HuH-7 (cell line): ENCODE measurements around the gene RCAN2.

ENCODE experiments used
- DNase-seq: peaks from one replicate; pipeline ENCODE4 v3.0.0; 2011; ENCODE audit warnings: low spot score

Gene RCAN2

GRCh38 chr6:46251583-46252339 lies 239.5 kb downstream of the RCAN2 start:
- DNase-seq, result no peak

DNA sequence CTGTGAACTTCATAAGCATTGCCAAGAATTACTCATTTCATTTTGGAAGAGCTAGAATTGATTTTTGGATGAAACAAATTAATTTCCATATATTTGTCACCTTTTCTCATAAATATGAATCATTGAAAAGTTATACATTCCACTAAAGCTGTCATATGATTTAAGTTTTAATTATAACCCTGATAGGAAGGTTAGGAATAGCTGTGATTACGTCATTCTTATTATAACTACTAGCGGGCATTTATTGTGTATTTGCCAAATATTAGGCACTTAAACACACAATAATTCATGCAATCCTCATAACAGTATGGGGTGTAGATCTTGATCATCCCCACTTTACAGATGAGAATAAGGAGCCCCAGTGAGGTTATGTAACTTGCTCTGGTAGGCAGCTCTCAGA lies 243.1 kb downstream of the RCAN2 start:
- DNase-seq, result no peak

DNA sequence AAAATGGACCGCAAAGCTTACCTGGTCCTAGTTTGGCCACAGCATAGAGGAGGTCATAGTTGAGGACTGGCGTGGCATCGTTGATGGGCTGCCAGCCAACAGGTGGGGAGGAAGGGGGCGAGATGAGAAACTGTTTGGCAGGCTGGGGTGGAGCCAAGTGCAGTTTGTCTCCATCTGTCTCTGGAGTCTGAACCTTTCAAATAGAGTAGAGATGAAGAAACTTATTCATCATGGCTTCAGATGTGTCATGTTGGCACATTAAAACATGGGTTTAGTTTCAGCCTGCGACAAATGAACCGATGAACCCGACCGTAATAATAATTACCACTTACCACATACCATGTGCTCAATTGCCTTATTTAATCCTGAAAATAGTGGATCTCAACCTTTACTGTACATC lies 244.5 kb downstream of the RCAN2 start:
- no peak for DNase-seq

DNA sequence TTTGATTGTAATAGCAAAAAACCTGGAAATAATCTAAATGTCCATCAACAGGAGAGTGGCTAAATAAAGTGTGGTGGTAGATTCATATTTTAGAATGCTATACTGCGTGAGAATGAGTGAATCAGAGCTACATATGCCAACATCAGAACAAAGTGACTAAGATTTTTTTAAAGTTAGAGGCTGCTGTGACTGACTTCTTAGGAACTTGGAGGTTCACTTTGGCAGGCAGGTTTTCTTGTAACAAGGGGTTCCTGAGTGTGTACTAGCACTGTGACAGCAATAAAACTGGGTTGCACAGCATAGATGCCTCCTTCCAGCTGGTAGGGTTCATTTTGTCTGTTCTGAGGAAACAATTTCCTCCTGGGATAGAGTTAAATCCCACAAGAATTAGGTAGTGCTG lies 245.2 kb downstream of the RCAN2 start:
- DNase-seq, result no peak

GRCh38 chr6:46244670-46245069 lies 246.6 kb downstream of the RCAN2 start:
- no peak for DNase-seq

GRCh38 chr6:46243754-46244153 lies 247.5 kb downstream of the RCAN2 start:
- no peak for DNase-seq

GRCh38 chr6:46242921-46243320 lies 248.3 kb downstream of the RCAN2 start:
- DNase-seq, result no peak

GRCh38 chr6:46240866-46241565 lies 250.2 kb downstream of the RCAN2 start:
- DNase-seq, result no peak

GRCh38 chr6:46236752-46237151 lies 254.5 kb downstream of the RCAN2 start:
- DNase-seq, result no peak

DNA sequence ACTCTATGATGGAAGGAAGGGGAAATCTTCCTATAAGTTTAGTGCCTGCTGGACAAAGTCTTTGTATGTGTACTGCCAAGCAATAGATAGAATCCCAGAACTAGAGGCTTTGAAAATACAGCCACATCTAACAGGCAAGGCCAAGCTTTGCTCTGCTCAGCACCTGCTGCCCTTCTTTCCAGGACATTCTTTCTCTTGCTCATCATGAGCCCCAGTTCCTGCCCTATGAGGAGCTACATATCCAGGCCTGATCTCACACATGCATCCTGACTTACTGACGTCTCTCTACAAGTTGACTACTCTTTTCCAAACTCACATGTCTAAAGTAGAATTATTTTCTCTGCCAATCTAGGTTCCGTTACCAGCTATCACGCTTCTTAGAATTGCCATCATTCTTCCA lies 256.0 kb downstream of the RCAN2 start:
- DNase-seq, result no peak

GRCh38 chr6:46234700-46235099 lies 256.5 kb downstream of the RCAN2 start:
- no peak for DNase-seq

DNA sequence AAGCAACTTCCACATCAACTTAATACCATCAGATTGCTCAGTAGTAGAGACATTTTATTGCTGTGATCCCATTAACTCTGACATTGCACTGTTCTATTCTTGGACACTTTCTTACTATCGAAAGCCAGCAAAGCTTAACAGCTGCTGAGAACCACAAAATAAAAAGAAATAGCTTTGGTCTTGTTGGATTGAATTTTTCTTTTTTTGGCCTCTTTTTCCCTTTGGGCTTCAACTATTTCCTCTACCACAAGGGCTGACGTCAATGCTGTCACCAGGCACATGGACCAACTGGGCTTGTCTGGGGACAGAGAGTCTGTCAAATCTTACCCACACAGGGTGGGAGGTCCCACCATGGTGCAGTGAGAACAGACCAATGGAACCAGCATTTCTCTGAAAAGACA lies 257.1 kb downstream of the RCAN2 start:
- DNase-seq, result no peak

DNA sequence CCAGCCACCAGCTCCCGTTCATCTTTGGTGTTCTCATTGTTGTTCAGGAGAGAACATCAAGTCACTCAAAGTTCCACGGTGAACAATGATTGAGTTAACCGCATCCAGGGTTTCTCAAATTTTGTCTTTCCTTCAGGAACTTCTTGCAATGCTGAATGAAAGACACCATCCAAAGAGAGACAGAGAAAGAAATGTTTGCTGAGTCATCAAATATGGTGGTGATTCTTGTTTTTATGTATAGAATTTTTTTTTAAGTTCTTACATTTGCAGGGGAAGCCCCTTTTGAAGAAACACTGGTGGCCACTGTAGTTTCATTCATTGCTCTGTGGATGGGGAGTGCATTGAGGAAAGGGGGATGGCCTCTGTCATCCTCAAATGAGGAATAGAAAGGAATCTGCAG lies 258.1 kb downstream of the RCAN2 start:
- DNase-seq, result no peak

DNA sequence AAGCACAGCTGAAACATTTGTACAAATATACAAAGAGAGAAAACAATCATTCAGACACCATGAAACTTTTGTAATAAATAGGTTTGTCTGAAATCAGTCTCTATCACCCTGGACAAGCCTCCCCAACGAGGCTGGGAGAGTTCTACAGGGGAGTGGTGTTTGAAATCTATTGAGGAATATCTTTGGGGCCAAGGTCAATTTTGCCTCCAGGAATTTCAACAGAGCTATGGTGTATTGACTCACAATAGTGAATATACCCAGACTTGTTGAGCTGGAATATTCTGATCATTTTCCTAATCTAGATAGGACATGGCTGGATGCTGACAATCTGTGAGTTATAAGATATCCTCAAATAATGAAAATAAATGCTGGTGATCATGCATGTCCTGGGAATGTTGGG lies 269.0 kb downstream of the RCAN2 start:
- no peak for DNase-seq

GRCh38 chr6:46221222-46221793 lies 269.9 kb downstream of the RCAN2 start:
- peak; percentile 32 for DNase-seq

DNA sequence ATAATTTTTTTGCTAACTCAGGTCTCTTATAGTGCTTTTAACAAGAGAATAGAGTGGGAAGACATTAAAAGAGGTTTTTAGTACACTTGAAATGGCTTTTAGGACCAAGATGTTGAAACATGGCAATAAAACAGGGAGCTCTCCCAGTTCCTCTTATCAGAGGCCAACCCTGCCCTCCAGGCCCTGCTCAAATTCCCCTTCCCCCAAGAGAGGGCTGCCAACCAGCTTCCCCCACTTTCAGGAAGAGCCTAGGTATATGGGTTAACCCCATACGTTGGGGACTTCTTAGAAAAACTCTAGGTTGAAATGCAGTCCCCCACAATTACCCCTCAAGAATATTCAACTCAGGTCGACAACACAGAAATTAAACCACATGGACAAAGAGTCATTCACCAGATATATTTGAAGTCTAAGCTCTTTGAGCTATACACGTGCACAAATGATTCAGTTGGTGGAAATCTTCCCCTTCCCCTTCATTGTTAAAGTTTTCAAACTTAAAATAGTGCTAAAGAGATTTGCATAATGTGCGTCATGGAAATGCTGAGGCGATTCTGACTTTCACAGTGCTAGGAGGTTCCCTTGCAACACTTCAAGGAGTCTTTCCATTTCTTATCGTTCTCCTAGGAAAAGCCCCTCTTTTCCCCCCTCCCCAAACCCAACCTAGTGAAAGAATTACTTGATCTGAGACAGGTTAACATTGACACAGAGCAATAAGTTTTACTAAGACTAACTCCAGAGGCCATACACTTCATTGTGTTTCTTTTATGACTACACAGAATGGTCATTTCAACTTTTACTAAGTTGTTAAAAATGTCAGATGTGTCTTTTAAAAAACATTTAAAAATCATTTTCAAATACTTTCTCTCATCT lies 270.7 kb downstream of the RCAN2 start:
- DNase-seq, result no peak

GRCh38 chr6:46219661-46220060 lies 271.6 kb downstream of the RCAN2 start:
- DNase-seq, result no peak

DNA sequence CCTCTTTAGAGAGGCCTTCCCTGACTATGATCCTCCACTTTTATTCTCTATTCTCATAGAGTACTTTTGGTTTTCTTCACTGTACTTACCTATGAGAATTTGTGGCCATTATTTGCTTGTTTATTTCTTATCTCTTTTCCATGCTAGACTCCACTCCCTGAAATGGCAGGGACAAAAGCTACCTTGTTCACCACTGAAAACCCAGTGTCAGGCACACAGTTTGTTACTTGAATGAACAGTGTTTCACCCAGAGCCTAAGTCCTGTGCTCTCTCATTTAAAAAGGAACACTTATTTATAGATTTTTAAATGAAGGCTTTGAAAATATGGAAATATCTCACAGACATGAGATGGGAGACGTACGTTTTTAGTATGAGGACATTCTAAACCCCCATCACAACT lies 272.8 kb downstream of the RCAN2 start:
- no peak for DNase-seq

- no peak for DNase-seq
Measured at GRCh38 chr6:46217671-46218131, 273.5 kb downstream of the RCAN2 start.

- no peak for DNase-seq
Measured at GRCh38 chr6:46216879-46217278, 274.4 kb downstream of the RCAN2 start.

DNA sequence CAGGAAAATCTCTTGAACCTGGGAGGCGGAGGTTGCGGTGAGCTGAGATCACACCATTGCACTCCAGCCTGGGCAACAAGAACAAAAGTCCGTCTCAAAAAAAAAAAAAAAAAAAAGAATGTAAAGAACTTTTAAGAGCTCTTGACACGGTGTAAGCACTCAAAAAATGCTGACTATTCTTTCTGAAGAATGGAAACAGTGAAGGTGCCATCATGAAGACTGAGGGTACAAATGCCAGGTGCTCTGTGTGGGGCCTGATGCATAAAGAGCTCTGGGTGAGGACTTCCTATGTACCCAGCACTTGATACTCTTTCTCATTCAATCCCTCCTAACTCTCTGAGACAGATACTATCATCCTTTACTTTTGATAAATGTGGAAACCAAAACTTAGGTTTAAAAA lies 275.5 kb downstream of the RCAN2 start:
- DNase-seq, result no peak

GRCh38 chr6:46215213-46215612 lies 276.0 kb downstream of the RCAN2 start:
- DNase-seq, result no peak
